Keratinocyte (primary cell): Measurements from ENCODE around the gene ZSCAN23. TPM values are rescaled to one million over a fixed set of nuclear protein-coding genes. Genes with fewer than 3 reads are reported as not detected.

Experiments used
- DNase-seq: peaks from one replicate; pipeline ENCODE4 v3.0.0-alpha.2; 2011; ENCODE audit warnings: low read depth, missing footprints, low spot score
- FAIRE-seq: peaks from 2 replicates; lab custom pipeline; 2011; peaks lifted over from hg19 to GRCh38; lab: Jason Lieb, UNC
- H2AFZ ChIP-seq: 2 replicates; pipeline ENCODE4 v1.6.0; 2012; ENCODE audit warnings: low read length, control low read depth, inconsistent platforms; ENCODE audit not compliant: control insufficient read depth
- H3K27ac ChIP-seq: 2 replicates; pipeline ENCODE4 v1.5.1; 2011; ENCODE audit warnings: low read length; ENCODE audit not compliant: control insufficient read depth, insufficient read depth
- H3K27me3 ChIP-seq: 3 replicates; pipeline ENCODE4 v1.6.0; 2011; ENCODE audit warnings: low read length; ENCODE audit not compliant: control insufficient read depth, insufficient read depth; ENCODE audit errors: extremely low read depth
- H3K36me3 ChIP-seq, 2 experiments: 2 replicates in 1 of 2; 3 replicates in 1 of 2; pipeline ENCODE4 v1.5.1; 2011; ENCODE audit warnings: low read length in 2 of 2, mild to moderate bottlenecking in 1 of 2; ENCODE audit not compliant: control insufficient read depth in 2 of 2, insufficient read depth in 2 of 2; ENCODE audit errors: extremely low read depth in 1 of 2
- H3K4me1 ChIP-seq: 3 replicates; pipeline ENCODE4 v1.5.1; 2011; ENCODE audit warnings: low read length; ENCODE audit not compliant: control insufficient read depth, insufficient read depth; ENCODE audit errors: extremely low read depth
- H3K4me2 ChIP-seq: 3 replicates; pipeline ENCODE4 v1.6.0; 2011; ENCODE audit warnings: low read depth, low read length; ENCODE audit not compliant: control insufficient read depth, insufficient read depth; ENCODE audit errors: extremely low read depth
- H3K4me3 ChIP-seq, 3 experiments: fragments of 200-600 bp in 1 of 3; sonication (generic) in 1 of 3; 2 replicates in 2 of 3; 3 replicates in 1 of 3; pipeline ENCODE4 v1.5.1; 2011 to 2016; ENCODE audit warnings: low read length in 3 of 3, mild to moderate bottlenecking in 3 of 3, control low read depth in 2 of 3, inconsistent platforms in 1 of 3, low read depth in 1 of 3, mixed read lengths in 1 of 3, mixed run types in 1 of 3, moderate library complexity in 1 of 3; ENCODE audit not compliant: control insufficient read depth in 2 of 3, insufficient read depth in 2 of 3; ENCODE audit errors: extremely low read depth in 1 of 3
- H3K79me2 ChIP-seq: 2 replicates; pipeline ENCODE4 v1.6.0; 2012; ENCODE audit warnings: low read length; ENCODE audit not compliant: control insufficient read depth, insufficient read depth
- H3K9ac ChIP-seq: 3 replicates; pipeline ENCODE4 v1.6.0; 2011; ENCODE audit warnings: low read length; ENCODE audit not compliant: control insufficient read depth, insufficient read depth; ENCODE audit errors: extremely low read depth
- H3K9me1 ChIP-seq: 3 replicates; pipeline ENCODE4 v1.6.0; 2011; ENCODE audit warnings: low read length; ENCODE audit not compliant: control insufficient read depth, insufficient read depth; ENCODE audit errors: extremely low read depth
- H3K9me3 ChIP-seq: 2 replicates; pipeline ENCODE4 v1.5.1; 2012; ENCODE audit warnings: low read depth, low read length; ENCODE audit not compliant: control insufficient read depth
- H4K20me1 ChIP-seq: 3 replicates; pipeline ENCODE4 v1.6.0; 2011; ENCODE audit warnings: low read length; ENCODE audit not compliant: control insufficient read depth, insufficient read depth; ENCODE audit errors: extremely low read depth
- CTCF ChIP-seq, 3 experiments: IDR thresholded peaks in 1 of 3; conservative IDR thresholded peaks in 1 of 3; optimal IDR thresholded peaks in 1 of 3; 2 replicates in 2 of 3; 3 replicates in 1 of 3; pipeline versions ENCODE3 to v1.5.1; 2011; ENCODE audit warnings: low read length in 3 of 3, mild to moderate bottlenecking in 3 of 3, moderate library complexity in 2 of 3, control low read depth in 1 of 3, inconsistent platforms in 1 of 3; ENCODE audit not compliant: insufficient read depth in 2 of 3; ENCODE audit errors: extremely low read depth in 1 of 3
- EZH2 ChIP-seq: IDR thresholded peaks from one replicate; pipeline ENCODE4 v1.6.1; 2012; ENCODE audit warnings: inconsistent platforms, mild to moderate bottlenecking, low read length, moderate library complexity
- dilution Hi-C: fragments of 300-500 bp; cut with MboI; formaldehyde crosslinking; loops from one replicate; pipeline ENCODE4 v1.7.0; 2020; ENCODE audit warnings: low sequenced_read_pairs; ENCODE audit not compliant: extremely low pct_ligation_motif_present
- polyA plus RNA-seq, 5 experiments: library from polyadenylated mRNA; depleted of rRNA in 3 of 5; stranded (reverse) in 3 of 5; stranded (forward) in 1 of 5; unstranded in 1 of 5; fragments of >200 nt; gene quantifications; 1 replicate in 1 of 5; 2 replicates in 3 of 5; 3 replicates in 1 of 5; pipeline versions ENCODE4 v1.2.1 to v1.2.3, GENCODE V29; 2011 to 2012; ENCODE audit warnings: missing spikeins in 2 of 5, low read depth in 1 of 5, low replicate concordance in 1 of 5

Gene ZSCAN23
- polyA plus RNA-seq, 1 donor (not counting 4 experiments of a cell fraction or from before 2014, with no cell fraction given), result 1.8 TPM

GRCh38 chr6:28480253-28480932 lies 37.1 kb upstream of the ZSCAN23 start:
- no peaks in the 10 kb centered on the region for H4K20me1 ChIP-seq
- H3K36me3 ChIP-seq, result no peaks in the 10 kb centered on the region
- H3K4me2 ChIP-seq, result no peak overlapping the region
- TF ChIP-seq CTCF (optimal IDR thresholded peaks at IDR 0.05 in 1 of 3, IDR thresholded peaks at IDR 0.05 in 1 of 3, conservative IDR thresholded peaks at IDR 0.05 in 1 of 3; ENCODE audit: extremely low read depth in 1 of 3, insufficient read depth in 2 of 3, low read length in 3 of 3), result no peak
- TF ChIP-seq EZH2, result peak; percentile 54
- no peaks in the 10 kb centered on the region for H3K79me2 ChIP-seq
- H3K4me1 ChIP-seq, result no peaks in the 10 kb centered on the region
- FAIRE-seq (no peak), DNase-seq (no peak)
- H3K27me3 ChIP-seq, result peaks cover 27% of the 10 kb centered on the region
- no peak overlapping the region for H3K9ac ChIP-seq
- dilution Hi-C loops, result no loop called here
- H3K9me3 ChIP-seq, result no peaks in the 10 kb centered on the region
- H2AFZ ChIP-seq, result no peak overlapping the region
- H3K27ac ChIP-seq, result no peak overlapping the region
- no peak overlapping the region for H3K4me3 ChIP-seq
- no peaks in the 10 kb centered on the region for H3K9me1 ChIP-seq

- TF ChIP-seq EZH2 (no peak), CTCF (optimal IDR thresholded peaks at IDR 0.05 in 1 of 3, IDR thresholded peaks at IDR 0.05 in 1 of 3, conservative IDR thresholded peaks at IDR 0.05 in 1 of 3; ENCODE audit: extremely low read depth in 1 of 3, insufficient read depth in 2 of 3, low read length in 3 of 3) (no peak)
- H3K36me3 ChIP-seq, result no peaks in the 10 kb centered on the region
- H3K9me1 ChIP-seq, result no peaks in the 10 kb centered on the region
- H3K4me1 ChIP-seq, result no peaks in the 10 kb centered on the region
- H3K79me2 ChIP-seq, result no peaks in the 10 kb centered on the region
- no peaks in the 10 kb centered on the region for H3K9me3 ChIP-seq
- H3K4me3 ChIP-seq, result no peak overlapping the region
- FAIRE-seq (no peak), DNase-seq (no peak)
- H3K9ac ChIP-seq, result no peak overlapping the region
- H4K20me1 ChIP-seq, result no peaks in the 10 kb centered on the region
- H3K27me3 ChIP-seq, result peaks cover 27% of the 10 kb centered on the region
- no peak overlapping the region for H3K4me2 ChIP-seq
- H2AFZ ChIP-seq, result no peak overlapping the region
- dilution Hi-C loops, result no loop called here
- no peak overlapping the region for H3K27ac ChIP-seq
Observed at GRCh38 chr6:28478518-28478917, 35.2 kb upstream of the ZSCAN23 start.
